Measurements from ENCODE around the gene SLC35A5.

- no peak for TF ChIP-seq ZNF609 (CRISPR knock-in tag; IDR thresholded peaks at IDR 0.05; ENCODE audit: borderline replicate concordance)
- TF ChIP-seq ZNF513 (CRISPR knock-in tag; conservative IDR thresholded peaks at IDR 0.05), result no peak
Measured at GRCh38 chr3:112627419-112627818, 65.6 kb downstream of the SLC35A5 start.

All from HepG2 (cell line).